ENCODE measurements around the gene ARHGAP45.

ARHGAP45 gene

DNA sequence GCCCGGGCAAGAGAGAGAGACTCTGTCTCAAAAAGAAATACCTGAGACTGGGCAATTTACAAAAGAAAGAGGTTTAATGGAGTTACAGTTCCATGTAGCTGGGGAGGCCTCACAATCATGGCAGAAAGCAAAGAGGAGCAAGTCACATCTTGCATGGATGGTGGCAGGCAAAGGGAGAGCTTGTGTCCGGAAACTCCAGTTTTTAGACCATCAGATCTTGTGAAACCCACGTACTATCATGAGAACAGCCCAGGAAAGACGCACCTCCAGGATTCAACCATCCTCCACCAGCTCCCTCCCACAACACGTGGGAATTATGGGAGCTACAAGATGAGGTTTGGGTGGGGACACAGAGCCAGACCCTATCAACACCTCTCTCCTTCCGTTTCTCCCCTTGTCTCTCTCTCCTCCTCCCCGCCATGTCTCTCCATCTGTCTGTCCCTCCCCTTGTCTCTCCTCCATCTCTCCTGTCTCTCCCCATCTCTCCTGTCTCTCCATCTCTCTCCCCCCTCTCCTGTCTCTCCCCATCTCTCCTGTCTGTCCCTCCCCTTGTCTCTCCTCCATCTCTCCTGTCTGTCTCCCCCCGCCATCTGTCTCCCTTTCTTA is 18.2 kb downstream of the ARHGAP45 start:
- no peak for DNase-seq (ENCODE audit: low read depth in 3 of 3, low spot score in 1 of 3)

DNA sequence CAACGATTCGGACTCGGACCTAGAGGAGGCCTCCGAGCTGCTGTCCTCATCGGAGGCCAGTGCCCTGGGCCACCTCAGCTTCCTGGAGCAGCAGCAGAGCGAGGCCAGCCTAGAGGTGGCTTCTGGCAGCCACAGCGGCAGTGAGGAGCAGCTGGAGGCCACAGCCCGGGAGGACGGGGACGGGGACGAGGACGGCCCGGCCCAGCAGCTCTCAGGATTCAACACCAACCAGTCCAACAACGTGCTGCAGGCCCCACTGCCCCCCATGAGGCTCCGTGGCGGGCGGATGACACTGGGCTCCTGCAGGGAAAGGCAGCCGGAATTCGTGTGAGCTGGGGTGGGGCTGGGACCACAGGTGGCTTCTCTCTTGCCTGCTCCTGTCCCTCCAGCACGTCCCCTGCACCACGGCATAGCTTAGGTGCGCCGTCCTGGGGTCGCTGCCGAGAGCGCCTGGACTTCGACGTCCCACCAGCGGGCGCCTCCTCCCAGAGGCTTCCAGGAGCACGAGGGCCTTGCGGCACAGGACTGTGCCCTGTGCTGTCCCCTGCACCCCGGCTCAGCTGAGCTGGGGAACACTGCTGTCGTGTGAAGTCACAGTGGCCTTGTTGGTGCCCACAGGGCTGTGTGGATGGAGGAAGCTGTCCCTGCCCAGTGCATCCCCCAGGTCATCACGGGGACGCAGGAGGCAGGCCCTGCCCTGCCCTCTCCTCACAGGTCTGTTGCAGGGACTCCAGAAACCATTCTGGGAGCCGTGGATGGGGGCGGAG is 18.9 kb downstream of the ARHGAP45 start:
- DNase-seq (ENCODE audit: low read depth in 3 of 3, low spot score in 1 of 3), result no peak

DNA sequence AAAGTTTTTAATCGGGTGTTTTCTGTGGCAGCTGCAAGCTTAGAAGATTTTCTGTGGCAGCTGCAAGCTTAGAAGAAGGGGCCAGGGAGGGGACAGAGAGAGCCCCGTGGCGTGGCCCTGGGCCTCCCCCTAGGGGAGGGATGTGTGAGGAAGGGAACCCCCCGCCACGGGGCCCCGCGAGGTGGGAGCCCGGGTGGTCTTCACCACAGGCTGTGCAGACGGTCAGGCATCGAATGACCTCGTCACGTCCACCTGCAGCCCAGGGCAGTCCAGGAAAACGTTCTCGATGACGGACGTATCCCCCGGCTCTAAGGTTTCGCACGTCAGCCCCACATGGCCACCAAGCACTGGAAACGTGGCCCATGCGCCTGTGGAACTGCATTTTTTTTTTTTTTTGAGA is 19.6 kb downstream of the ARHGAP45 start:
- DNase-seq (ENCODE audit: low read depth in 3 of 3, low spot score in 1 of 3), result no peak

DNA sequence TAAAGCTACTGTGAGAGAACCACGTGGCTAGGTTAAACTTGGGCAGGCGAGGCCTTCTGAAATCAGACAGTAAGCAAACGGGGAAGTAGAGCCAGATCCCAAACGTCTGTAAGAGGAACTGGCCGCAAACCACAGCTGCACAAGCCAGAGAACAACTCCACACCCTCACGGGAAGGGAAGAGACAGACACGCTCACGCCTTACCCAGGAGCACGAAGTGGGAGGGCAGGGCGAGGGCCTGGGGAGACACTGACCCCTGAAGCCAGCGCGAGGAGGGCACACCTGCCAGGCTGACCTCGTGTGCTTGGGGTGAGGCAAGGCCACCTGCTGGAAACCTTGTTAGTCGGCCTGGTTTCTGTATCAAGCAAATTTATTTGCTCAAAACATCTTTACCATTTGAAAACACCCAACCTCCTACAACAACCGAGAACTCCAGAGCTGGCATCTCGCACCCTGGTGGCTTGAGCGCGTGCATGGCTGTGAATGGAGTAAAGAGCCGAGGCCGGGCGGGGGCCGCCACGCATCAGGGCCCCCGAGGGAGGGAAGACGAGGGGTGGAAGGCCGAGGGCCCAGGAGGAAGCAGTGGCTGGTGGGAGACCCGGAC is 20.9 kb downstream of the ARHGAP45 start:
- no peak for DNase-seq (ENCODE audit: low read depth in 3 of 3, low spot score in 1 of 3)

DNA sequence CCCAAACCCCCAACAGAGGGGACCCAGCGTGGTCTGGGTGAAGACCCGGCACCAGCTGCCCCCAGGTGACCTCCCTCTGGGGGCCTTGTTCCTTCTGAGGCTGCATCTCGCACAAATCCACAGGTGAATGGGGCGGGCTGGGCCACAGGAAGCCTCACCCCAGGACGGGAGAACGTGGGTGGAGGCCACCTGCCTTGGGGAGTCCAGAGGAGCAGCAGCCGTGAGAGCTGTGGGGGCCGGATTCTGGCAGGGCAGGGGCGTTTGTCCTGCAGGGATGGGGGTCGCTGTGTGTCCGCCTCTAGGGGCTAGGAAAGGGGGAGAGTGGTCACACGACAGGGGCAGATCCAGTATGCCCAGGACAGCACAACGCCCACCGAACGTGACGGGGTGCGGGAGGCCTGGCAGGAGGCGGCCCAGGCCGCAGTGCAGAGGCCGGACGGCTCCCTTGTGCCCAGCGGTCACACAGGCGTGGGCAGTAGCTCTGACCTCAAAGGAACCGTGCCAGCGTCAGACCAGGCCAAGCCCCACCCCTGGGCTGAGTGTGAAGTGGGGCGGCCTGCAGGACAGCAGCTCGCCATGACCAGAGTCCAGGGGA is 21.5 kb downstream of the ARHGAP45 start:
- DNase-seq (ENCODE audit: low read depth in 3 of 3, low spot score in 1 of 3), result no peak

DNA sequence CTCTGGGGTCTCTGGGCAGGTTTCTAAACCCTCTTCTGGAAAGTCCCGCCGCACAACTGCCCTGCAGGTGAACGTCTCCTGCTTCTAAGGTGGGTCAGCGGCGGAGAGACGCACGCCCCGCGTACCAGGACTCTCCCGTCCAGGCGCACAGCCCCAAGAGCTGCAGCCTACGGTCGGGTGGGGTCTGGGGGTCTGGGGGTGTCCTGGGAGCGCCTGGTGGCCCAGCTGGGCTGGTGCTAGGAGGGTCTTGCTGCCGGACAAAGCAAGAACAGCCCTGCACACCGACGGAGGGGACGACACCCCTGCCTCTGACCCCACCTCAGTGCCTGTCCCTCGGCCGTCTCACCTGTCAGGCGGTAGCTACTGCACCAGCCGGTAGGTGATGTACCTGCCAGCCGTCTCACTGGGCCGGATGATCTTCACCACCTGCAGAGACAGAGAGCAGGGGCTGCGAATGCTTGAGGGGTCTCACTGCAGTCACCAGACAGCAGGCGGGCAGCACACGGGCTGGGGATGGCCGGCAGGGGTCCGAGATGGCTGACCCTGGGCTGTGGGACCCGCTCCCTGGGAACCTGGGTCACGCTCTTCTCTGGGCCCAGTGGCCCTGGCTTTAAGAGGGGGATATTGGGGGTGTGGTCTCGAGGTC is 22.3 kb downstream of the ARHGAP45 start:
- no peak for DNase-seq (ENCODE audit: low read depth in 3 of 3, low spot score in 1 of 3)

DNA sequence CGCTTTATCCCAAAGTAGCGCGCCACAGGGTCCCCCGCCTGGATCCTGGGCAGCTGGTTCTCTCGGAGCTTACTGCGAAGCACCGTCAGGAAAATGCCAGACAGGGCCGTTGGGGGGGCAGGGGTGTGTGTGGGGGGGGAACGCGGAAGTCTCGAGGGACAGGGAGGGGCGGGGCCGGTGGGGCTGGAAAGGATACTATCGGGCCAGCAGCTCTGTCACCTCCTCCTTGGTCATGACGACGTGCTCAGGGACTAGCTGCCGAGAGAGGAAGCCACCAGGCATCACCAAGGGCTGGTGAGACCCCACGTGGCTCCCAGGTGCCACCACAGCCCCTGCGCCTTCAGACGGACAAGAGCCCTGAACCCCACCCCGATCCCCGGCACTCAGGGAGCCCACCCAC is 22.9 kb downstream of the ARHGAP45 start:
- no peak for DNase-seq (ENCODE audit: low read depth in 3 of 3, low spot score in 1 of 3)

DNA sequence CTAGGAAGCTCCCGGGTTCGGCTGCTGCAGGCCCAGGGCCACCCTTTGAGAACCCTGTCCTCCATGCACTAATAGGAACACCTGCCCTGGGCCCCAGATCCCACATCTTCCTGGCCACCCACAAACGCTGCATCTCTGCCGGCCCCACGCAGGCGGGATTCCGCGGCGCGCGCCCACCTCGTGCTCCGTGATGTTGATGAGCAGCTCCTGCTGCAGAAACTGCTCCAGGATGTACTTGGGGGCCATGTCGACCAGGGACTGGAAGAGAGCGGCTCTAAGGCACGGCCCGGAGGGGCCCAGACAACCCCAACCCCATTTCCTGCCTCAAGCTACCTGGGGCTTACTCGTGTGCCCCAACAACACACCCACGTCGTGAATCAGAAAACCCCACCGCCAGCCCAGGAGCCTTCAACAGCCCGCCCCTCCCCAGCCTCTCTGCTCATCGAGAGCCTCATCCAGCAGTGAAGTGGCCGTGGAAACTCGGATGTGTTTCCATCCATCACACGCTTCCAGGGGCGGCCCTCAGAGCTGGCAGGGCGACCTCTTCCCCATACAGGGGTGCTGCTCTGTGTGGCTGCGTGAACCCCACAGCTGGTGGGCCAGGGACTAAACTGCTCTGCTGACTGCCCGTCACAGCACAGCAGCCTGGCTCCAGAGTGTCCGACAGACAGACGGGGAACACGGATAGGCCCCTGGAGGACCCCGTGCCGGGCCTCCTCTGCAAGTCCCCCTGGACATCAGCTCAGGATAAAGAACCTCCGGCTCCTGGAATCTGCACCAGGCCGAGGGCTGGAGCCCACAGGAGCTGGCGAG is 24.0 kb downstream of the ARHGAP45 start:
- no peak for DNase-seq (ENCODE audit: low read depth in 3 of 3, low spot score in 1 of 3)

DNA sequence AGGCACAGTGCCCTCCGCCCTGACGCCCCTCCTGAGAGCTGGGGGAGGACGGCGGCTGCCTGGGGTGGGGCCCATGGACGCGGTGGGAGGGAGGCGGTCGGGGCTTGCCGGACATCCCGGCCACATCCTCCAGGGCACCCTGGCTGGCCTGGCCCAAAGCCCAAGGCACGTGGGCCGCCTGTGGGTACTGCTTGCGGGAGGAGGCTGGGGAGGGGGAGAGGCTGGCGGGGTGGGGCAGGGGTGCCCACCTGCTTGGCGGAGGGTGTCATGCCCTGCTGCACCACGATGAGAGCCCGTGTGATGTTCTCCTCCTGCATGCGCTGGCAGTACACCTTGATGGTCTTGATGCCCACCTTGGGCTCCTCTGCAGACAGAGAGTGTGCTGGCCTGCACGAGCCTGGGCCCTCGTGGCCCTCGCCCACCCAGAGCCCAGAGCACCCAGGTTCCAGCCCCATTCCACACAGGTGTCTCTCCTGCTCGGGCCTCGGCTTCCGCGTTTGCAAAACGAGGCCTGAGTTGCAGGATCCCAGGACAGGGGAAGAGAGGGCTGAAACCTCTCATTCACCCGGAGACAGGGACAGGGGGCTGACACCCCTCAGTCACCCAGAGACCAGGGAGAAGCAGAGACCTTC is 24.7 kb downstream of the ARHGAP45 start:
- DNase-seq (ENCODE audit: low read depth in 3 of 3, low spot score in 1 of 3), result no peak

DNA sequence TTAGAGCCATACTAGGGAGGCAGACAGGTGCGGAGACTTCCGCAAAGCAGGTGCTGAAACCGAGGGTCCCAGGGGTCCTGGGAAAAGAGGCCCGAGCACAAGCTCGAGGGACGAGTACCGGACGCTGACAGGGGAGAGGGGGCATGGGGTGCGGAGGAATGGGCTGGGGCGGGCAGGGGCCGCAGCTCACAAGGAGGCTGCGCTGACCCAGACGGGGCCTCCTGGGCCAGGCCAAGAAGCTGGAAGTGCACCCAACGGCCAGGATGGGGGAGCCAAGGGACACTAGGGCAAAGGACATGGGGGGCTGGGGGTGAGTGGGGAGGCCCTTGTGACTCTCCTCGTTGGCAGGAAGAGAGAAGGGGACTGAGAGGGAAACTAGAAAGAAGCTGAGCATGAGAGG is 26.4 kb downstream of the ARHGAP45 start:
- no peak for DNase-seq (ENCODE audit: low read depth in 3 of 3, low spot score in 1 of 3)

DNA sequence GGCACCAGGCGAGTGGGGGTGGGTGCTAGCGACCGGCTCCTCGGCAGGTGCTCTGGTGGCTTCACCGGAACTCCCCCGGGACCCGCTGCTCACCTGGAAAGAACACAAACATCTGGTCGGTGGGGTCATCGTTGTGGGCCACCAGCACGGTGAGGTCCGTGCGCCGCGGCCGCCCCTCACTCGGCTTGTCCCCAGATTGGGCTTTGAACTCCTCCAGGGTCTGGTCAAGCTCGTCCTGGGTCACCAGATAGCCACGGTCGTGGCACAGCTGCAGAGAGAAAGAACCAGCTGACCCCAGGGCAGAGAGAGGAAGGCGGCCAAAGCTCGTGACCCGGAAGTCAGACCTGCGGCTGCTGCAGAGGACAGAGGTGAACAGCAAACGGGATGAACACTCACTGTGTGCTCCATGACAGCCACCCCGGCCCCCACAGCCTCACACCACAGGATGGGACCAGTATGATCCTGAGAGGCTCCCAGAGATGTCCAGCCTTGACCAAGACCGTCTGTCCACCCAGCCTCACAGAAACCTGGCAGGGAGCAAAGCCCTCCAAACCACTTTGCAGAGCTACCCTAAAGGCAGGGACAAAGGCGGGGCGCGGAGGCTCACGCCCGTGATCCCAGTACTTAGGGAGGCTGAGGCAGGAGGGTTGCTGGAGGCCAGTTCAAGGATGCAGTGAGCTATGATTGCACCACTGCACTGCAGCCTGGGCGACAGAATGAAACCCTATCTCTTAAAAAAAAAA is 27.0 kb downstream of the ARHGAP45 start:
- DNase-seq (ENCODE audit: low read depth in 3 of 3, low spot score in 1 of 3), result no peak

DNA sequence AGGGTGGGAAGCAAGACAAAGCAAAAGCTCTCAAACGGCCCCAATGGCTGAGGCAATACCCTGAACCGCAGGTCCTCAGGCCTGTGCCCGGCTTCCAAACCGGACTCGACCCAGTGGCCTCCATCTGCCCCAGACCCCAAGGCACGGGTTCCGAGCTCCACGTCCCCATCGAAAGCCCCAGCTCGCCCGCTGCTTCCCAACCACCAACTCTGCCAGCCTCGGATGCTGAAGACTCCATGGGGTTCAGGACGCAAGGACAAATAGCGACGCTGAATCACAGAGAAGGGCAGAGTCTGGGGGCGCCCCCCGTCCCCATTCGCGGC is 27.6 kb downstream of the ARHGAP45 start:
- DNase-seq (ENCODE audit: low read depth in 3 of 3, low spot score in 1 of 3), result no peak

DNA sequence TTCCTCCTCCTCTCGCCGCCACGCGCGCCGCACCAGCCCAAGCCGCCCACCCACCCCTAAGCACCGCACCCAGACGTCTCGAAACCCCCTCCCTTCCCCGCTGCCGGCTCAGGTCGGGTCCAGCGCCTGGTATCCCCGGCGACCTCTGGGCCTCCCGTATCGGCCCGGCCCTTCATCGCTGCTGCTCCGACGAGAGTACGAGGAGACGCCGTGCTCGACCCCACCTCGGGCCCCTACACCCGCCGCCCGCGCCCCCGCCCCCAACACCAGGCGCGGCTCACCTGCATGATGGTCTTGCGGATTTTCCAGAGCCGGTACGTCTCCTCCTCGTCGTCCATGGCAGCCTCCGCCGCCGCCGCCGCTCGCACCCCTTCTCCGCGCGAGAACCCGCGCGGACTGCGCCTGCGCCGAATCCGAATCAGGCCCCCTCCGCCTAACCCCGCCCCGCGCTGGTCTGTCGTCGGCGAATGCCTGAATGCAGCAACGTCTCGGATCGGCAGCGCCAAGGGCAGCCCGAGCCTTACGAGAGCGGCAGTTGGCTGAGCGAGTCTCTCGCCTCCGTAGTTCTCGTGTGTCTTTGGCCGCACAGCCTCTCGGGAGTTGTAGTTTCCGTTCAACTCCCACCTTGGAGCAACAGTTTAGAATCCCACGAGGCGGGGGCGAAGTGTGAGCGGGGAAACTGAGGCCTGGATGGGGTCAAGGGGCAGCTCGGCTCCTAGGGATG is 28.2 kb downstream of the ARHGAP45 start, which contains the start of gene POLR2E:
Gene POLR2E (minus strand): TSS at position 398 of the 724 bp plus-strand sequence. CDS start 60 bp downstream, at position 338.
- peak; percentile 98 to 99 (median 99) for DNase-seq (ENCODE audit: low read depth in 3 of 3, low spot score in 1 of 3)

DNA sequence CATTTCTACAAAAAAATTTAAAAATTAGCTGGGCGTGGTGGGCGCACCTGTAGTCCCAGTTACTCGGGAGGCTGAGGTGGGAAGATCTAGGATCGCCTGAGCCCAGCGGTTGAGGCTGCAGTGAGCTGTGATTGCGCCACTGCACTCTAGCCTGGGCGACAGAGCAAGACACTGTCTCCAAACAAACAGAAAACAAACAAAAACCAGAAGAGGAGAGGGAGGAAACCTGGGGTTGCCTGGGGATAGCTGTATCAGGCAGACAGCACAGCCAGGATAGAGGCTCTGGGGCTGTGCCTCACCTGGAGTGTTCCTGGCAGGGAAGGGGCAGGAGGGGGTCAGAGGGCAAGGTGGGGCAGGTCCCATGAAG is 30.8 kb downstream of the ARHGAP45 start:
- DNase-seq (ENCODE audit: low read depth in 3 of 3, low spot score in 1 of 3), result no peak

DNA sequence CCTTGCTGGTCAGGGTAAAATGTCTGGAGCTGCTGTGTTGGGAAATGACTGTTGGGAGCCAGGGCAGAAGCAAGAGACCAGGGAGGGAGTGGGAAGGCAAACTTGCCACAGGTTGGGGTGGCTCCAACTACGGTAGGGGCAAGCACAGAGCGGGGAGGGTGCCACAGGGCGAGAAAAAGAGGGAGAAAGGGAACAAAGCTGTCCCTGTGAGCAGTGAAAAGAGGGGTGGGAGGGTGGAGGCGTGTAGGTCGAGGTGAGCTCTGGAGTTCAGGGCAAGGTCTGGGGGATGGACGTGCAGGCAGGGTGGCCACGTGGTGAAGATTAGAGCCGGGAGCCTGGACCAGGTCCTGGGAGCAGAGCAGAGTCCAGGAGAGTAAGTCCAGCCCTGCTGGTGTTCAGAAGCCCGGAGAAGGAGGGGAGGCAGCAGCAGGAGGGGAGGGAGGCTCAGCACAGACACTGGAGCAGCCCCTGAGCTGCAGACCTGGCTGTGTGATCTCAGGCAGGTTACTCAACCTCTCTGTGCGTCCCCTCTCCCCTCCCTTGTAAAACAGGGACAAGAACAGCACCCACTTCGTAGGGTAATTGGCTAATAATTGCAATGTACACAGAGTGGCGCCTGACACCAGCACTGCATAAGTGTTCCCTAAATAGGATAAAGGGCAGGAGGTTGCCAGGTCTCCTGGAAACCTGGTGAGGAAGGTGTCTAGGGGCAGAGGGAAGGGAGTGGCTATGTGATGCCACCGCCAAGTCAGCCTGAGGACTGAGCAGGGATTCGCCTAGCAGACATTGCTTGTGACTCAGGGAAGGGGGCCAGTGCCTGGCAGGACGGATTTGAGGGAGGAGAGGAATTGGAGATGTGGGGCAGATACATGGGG is 31.4 kb downstream of the ARHGAP45 start:
- no peak for DNase-seq (ENCODE audit: low read depth in 3 of 3, low spot score in 1 of 3)

DNA sequence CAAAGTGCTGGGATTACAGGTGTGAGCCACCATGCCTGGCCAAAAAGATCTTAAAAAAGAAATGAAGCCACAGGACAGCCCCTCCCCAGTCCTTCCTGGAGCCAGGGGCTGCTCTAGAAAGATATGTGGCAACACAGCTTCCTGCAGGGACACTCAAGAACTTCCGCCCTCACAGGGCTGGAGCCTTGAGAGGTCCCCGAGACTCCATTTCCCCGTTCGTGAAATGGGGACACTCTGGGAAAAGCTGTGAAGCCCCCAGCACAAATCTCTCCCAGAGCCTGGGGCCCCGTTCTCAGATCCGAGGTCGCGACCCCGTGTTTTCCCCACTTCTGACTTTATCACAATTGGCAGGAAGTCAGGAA is 34.4 kb downstream of the ARHGAP45 start:
- DNase-seq (ENCODE audit: low read depth in 3 of 3, low spot score in 1 of 3), result no peak

DNA sequence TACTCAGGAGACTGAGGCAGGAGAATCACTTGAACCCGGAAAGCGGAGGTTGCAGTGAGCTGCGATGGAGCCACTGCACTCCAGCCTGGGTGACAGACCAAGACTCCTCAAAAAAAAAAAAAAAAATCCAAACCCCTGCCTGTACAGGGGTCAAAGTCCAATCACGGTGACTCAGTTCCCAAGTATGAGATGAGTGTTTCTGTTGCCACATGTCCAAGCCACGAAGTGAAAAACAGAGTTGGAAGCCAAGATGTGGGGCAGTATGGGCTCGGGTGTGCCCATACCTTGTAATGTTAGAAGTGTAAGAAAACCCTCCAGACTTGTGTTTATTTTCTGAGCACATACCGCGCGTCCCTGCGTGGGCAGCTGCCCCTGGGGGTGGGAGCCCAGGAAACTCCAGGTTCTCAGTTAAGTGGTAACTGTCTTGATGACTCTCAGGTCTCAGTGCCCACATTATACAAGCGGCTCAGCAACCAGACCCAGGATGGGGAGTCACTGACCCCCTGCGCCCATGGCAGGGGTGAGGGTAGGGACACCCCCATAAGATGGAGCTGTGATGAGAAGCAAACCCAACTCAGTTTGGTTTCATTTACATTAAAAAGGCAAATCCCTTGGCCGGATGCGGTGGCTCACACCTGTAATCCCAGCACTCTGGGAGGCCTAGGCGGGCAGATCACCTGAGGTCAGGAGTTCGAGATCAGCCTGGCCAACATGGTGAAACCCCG is 35.6 kb downstream of the ARHGAP45 start:
- DNase-seq (ENCODE audit: low read depth in 3 of 3, low spot score in 1 of 3), result no peak

Measured in stimulated activated CD4-positive, alpha-beta T cell treated with anti-CD3 and anti-CD28 coated beads, TNF-alpha, amount 100 ng/mL, for 1 hour (primary cell).